MCF 10A (cell line): Measurements from ENCODE around the gene MEGF8. TPM values are rescaled to one million over a fixed set of nuclear protein-coding genes. Genes with fewer than 3 reads are reported as not detected.

Source experiments
- BruUV-seq: library from RNA; stranded (reverse); fragments of 400-500 nt; replicated peaks from 2 replicates; lab custom pipeline; 2021; lab: Mats Ljungman, UMichigan
- CTCF ChIA-PET: fragments of 300-600 bp; sonication (Branson Sonifier 250); formaldehyde crosslinking; extraction: SDS; loops from one replicate; lab custom pipeline; 2021; ENCODE audit warnings: antibody characterized with exemption, inconsistent platforms; lab: Yijun Ruan, JAX
- POLR2A ChIA-PET: fragments of 300-600, 350-650 bp; sonication (Branson Sonifier 250); formaldehyde crosslinking; extraction: SDS; loops from one replicate; lab custom pipeline; 2020; ENCODE audit warnings: antibody characterized with exemption, inconsistent platforms; lab: Yijun Ruan, JAX
- DNase-seq: peaks from one replicate; pipeline ENCODE4 v3.0.0-alpha.2; 2018; ENCODE audit not compliant: unreplicated experiment
- H3K27ac Mint-ChIP-seq: one replicate; pipeline ENCODE4 v1.8.0; 2022; ENCODE audit warnings: mild to moderate bottlenecking, low read depth, mixed read lengths; ENCODE audit not compliant: unreplicated experiment
- H3K27me3 Mint-ChIP-seq: one replicate; pipeline ENCODE4 v1.8.0; 2022; ENCODE audit warnings: mixed read lengths; ENCODE audit not compliant: insufficient read depth, unreplicated experiment
- H3K36me3 Mint-ChIP-seq: one replicate; pipeline ENCODE4 v1.8.0; 2022; ENCODE audit warnings: mild to moderate bottlenecking, moderate library complexity, mixed read lengths; ENCODE audit not compliant: insufficient read depth, unreplicated experiment
- H3K4me1 Mint-ChIP-seq: one replicate; pipeline ENCODE4 v1.8.0; 2022; ENCODE audit warnings: mixed read lengths; ENCODE audit not compliant: insufficient read depth, unreplicated experiment
- H3K4me3 Mint-ChIP-seq: one replicate; pipeline ENCODE4 v1.8.0; 2022; ENCODE audit warnings: mild to moderate bottlenecking, moderate library complexity, mixed read lengths; ENCODE audit not compliant: unreplicated experiment
- H3K9me3 Mint-ChIP-seq: one replicate; pipeline ENCODE4 v1.8.0; 2022; ENCODE audit warnings: mixed read lengths; ENCODE audit not compliant: unreplicated experiment
- intact Hi-C: fragments of 100-400 bp; cut with micrococcal nuclease; formaldehyde crosslinking; loops from 2 replicates; pipeline ENCODE4 v1.14.1; 2022
- total RNA-seq: library from RNA; stranded (reverse); gene quantifications from 2 replicates; pipeline ENCODE4 v1.2.3, GENCODE V29; 2022
- TF ChIP-seq, protein P1 (sequence below): fragments of 200-600 bp; IDR thresholded peaks from one replicate; pipeline ENCODE4 v1.8.0; 2022; ENCODE audit warnings: antibody characterized with exemption, mild to moderate bottlenecking; ENCODE audit not compliant: unreplicated experiment

Gene MEGF8
- total RNA-seq, 1 experiment from 2014 or later: 13.0 TPM

DNA sequence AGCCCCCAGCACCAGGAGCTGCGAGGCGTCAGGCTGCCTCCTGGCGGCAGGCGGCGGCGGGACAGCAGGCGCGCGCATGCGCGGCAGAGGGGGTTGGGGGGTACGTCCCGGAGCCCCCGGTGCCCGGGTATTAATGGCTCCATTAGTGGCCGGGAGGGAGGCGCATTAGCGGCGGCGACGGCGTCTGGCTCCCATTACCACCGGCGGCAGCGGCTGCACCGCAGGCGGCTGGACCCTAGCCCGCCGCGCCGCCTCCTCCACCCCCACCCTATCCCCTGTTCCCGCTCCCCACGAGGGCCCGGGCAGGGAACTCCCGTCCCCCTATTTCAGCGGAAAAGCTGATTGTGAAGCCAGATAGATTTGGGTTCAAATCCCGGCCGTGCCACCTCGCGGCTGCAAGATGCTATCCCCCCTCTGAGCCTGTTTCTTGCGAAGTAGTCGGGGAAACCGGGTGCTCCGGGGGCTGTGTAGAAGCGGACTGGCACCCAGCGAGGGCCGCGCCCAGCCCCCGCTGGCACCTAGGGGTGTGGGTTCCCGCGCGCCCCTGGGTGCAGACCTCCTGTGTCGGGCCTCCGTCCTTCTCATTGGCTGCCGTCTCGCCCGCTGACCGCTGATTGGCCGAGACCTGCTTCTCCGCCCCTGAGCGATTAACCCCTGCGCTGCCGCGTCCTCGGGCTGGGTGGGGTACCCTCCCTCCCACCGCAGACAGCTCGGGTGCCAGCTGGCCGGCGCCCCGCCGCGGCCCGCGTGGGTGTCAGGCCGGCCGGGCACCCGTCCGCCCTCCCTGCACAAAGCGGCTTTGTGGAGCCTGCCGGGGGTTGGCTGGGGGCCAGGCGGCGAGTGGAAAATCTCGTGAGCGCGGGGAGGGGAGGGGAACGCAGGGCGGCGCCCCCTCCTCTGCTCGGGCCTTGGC is 45.3 kb upstream of the MEGF8 start:
- DNase-seq: peak; percentile 90
- BruUV-seq: no TSS peak
- ChIA-PET CTCF (interaction anchor here (0.5 to 7.2 kb wide), 31 partner anchors 8 to 1527 kb away, joined by 3 to 145 read pairs (median 5); partner anchors contain the start of genes ERF, GSK3A, POU2F2 and PRR19), POLR2A (interaction anchor here (0.6 to 7.5 kb wide), 9 partner anchors 10 to 116 kb away, joined by 3 to 158 read pairs (median 10); partner anchors contain the start of genes CIC, DEDD2, ERF and GSK3A)
- peak overlapping the region; percentile 94 for H3K27ac Mint-ChIP-seq
- TF ChIP-seq, protein P1, sequence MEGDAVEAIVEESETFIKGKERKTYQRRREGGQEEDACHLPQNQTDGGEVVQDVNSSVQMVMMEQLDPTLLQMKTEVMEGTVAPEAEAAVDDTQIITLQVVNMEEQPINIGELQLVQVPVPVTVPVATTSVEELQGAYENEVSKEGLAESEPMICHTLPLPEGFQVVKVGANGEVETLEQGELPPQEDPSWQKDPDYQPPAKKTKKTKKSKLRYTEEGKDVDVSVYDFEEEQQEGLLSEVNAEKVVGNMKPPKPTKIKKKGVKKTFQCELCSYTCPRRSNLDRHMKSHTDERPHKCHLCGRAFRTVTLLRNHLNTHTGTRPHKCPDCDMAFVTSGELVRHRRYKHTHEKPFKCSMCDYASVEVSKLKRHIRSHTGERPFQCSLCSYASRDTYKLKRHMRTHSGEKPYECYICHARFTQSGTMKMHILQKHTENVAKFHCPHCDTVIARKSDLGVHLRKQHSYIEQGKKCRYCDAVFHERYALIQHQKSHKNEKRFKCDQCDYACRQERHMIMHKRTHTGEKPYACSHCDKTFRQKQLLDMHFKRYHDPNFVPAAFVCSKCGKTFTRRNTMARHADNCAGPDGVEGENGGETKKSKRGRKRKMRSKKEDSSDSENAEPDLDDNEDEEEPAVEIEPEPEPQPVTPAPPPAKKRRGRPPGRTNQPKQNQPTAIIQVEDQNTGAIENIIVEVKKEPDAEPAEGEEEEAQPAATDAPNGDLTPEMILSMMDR: peak; percentile 93
- H3K36me3 Mint-ChIP-seq: peaks cover 21% of the 10 kb centered on the region
- no peaks in the 10 kb centered on the region for H3K9me3 Mint-ChIP-seq
- peaks cover 36% of the 10 kb centered on the region for H3K4me1 Mint-ChIP-seq
- no peaks in the 10 kb centered on the region for H3K27me3 Mint-ChIP-seq
- H3K4me3 Mint-ChIP-seq: no peak overlapping the region
- intact Hi-C loops: no loop called here

DNA sequence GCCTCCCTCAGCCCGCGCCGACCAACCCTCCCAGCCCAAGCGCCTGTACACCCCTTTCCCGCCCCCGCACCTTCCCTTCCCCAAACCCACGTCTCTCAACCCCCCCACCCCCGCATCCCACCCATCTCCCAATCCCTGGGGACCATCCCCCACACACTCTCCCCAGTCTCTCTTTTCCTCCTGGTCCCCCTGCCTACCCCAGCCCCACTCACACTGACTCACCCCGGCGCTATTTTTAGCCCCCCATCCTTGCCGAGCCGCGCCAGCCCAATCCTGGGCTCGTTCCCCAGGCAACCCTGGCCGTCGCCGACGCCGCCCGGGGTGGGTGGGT is 44.7 kb upstream of the MEGF8 start:
- H3K27ac Mint-ChIP-seq: no peak overlapping the region
- H3K9me3 Mint-ChIP-seq: no peaks in the 10 kb centered on the region
- intact Hi-C loops: no loop called here
- TF ChIP-seq, protein P1: no peak
- peaks cover 16% of the 10 kb centered on the region for H3K36me3 Mint-ChIP-seq
- CTCF ChIA-PET: interaction anchor here (0.5 to 7.2 kb wide), 8 partner anchors 11 to 97 kb away, joined by 3 to 145 read pairs (median 10); partner anchors contain the start of genes ERF and GSK3A
- H3K4me3 Mint-ChIP-seq: no peak overlapping the region
- peaks cover 34% of the 10 kb centered on the region for H3K4me1 Mint-ChIP-seq
- BruUV-seq: no TSS peak
- no peaks in the 10 kb centered on the region for H3K27me3 Mint-ChIP-seq
- peak; percentile 33 for DNase-seq
- POLR2A ChIA-PET: interaction anchor here (1.4 to 7.5 kb wide), 5 partner anchors 11 to 116 kb away, joined by 3 to 158 read pairs (median 21); partner anchors contain the start of genes CIC, GSK3A, PAFAH1B3 and PRR19

DNA sequence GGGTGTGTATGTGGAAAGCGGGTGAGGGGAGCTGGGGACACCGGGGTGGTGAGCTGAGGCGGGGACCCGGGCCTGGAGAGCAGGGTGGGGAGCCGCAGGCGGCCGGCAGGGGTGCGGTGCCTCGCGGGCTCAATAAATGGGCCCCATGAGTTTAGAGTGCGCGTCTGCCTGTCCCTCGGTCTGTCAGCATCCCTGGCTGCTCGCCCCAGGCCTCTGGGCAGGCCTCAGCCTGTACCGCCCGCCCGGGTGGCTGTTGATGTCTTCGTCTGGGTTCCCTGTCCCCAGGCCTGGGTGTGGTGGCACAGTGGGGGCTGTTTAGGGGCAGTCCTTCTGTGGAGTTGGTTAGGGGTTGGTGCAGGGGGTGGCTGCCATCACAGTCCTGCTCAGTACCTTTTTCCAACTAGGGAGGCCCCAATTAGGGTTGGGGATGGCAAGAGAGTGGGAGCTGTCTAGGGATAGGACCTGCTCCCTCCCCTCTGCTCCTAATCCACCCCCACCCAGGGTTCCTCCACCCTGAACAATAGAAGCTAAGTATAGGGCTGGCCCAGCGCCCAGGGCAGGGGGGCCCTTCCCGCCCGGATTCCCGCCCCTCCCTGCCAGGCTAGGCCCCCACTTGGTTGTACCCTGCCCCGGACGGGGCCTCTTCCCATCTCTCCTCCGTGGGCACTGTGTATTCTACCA is 44.1 kb upstream of the MEGF8 start:
- Mint-ChIP-seq H3K4me1 (peaks cover 34% of the 10 kb centered on the region), H3K36me3 (peaks cover 11% of the 10 kb centered on the region), H3K27me3 (no peaks in the 10 kb centered on the region), H3K9me3 (no peaks in the 10 kb centered on the region), H3K4me3 (no peak overlapping the region), H3K27ac (peak overlapping the region; percentile 64)
- TF ChIP-seq, protein P1: no peak
- ChIA-PET POLR2A (interaction anchor here (0.6 to 7.5 kb wide), 9 partner anchors 11 to 152 kb away, joined by 3 to 158 read pairs (median 3); partner anchors contain the start of genes CIC, GSK3A, PAFAH1B3 and PRR19), CTCF (interaction anchor here (0.5 to 7.2 kb wide), 6 partner anchors 11 to 98 kb away, joined by 3 to 145 read pairs (median 10); partner anchors contain the start of genes GSK3A and PAFAH1B3)
- no TSS peak for BruUV-seq
- intact Hi-C loops: no loop called here
- peak; percentile 44 for DNase-seq
